Panc1 (cell line): ENCODE measurements around the gene WNK4.

Source experiments
- CTCF ChIP-seq: fragments of 450-650 bp; IDR thresholded peaks from 2 replicates; pipeline ENCODE4 v1.5.1; 2017; ENCODE audit warnings: mild to moderate bottlenecking
- POLR2AphosphoS5 ChIP-seq: IDR thresholded peaks from 2 replicates; pipeline ENCODE4 v1.6.1; 2012; ENCODE audit warnings: mild to moderate bottlenecking, low read depth, low read length, moderate library complexity

- TF ChIP-seq CTCF (no peak), POLR2AphosphoS5 (no peak)
Measured at GRCh38 chr17:42797067-42798007, 16.9 kb downstream of the WNK4 start.
